Activated CD8-positive, alpha-beta memory T cell treated with anti-CD3 and anti-CD28 coated beads, Interleukin-2, amount 50 U/mL, for 24 hours (primary cell): ENCODE measurements around the gene GNAL.

Source experiments
- DNase-seq: peaks from one replicate; pipeline ENCODE4 v3.0.0-alpha.2; 2020; ENCODE audit errors: extremely low read depth

The GNAL gene

DNA sequence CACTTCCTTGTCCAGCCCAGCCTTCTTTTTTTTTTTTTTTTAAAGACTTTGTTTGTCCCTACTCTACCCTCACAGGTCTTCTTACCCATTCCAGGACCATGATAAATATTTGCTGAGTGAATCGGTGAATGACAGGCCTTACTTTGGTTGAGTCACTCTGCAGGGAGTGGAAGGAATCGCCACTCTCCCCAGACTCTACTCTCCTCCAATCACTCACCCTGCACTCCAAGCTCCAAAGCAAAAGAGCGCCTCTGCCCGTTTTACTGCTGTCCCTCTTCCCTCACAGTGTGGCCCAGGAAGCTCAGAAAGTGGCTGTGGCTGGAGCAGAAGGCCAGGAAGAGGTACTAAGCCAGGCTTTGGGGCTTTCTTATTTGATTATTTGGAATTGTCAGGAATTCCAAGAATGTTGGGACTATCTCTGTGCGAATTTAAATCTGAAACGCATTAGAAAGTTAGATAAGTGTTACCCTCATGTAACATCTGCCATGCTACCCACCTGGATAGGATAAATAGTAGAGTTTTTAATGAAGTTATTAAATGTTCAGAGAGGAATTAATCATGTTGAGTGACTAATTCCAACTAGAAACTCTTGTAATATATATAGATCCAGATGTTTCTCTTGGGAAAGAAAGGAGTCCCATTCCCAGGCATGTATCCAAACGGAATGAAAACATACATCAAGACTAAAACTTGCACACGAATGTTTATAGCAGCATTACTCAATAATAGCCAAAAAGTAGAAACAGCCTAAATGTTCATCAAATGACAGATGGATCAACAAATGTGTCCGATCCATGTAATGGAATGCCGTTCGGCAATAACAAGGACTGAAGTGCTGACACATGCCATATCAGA, 119.2 kb downstream of the GNAL start:
- no peak for DNase-seq

- no peak for DNase-seq
Observed at GRCh38 chr18:11809895-11810294, 120.8 kb downstream of the GNAL start.

- DNase-seq = no peak
Observed at GRCh38 chr18:11810379-11810778, 121.3 kb downstream of the GNAL start.

GRCh38 chr18:11811009-11811408, 121.9 kb downstream of the GNAL start:
- DNase-seq = no peak

GRCh38 chr18:11817229-11817628, 128.2 kb downstream of the GNAL start:
- no peak for DNase-seq

DNA sequence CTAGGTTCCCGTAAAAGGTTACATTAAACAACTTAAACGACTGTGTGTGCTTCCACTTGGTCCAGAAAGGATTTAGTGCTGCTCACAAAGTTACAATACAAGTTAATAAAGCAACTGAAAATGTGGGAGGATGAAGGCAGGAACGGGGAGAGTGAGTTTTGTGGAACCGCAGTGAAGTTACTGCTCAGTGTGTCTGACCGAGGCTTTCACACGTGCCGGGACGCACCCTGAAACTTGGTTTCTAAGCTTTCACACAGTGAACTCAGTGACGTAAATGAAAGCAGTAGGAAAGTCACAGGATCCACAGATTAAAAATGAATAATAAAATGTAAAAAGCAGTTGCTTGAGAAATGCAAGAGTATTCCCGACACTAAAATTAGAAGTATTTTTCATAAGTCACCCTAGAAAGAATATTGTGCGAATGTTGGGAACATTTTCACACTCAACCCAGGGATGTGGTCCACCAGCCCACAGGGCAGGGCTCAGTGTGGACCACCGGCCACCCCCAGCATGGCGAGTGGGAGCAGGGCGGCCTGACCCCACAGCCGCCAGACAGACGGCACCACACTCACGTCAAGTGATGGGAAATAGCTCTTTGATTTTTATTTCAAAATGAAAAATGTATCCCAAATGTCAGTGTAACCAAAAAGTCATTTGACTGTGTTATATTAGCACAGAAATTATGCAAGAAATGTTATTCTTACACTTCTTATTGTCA, 129.6 kb downstream of the GNAL start:
- DNase-seq = no peak

GRCh38 chr18:11819938-11820337, 130.9 kb downstream of the GNAL start:
- no peak for DNase-seq

DNA sequence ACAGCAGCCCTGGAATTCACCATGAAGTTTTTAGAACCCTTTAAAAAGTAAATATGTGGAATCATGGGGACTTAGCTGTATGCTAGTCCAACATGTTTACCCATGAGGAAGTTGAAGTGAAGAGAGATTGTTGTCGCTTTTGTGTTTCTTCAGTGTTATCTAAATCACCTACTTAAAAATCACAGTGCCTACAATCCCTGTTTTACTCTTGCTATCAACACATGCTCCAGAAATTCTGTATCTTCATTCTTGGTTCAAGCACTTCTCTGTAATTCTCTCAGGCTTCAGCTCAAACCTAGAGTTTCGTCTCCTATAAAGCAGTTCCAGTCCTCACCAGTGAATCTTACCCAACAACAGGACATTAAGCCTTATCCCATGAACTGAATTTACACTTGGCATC, 131.6 kb downstream of the GNAL start:
- DNase-seq = no peak

- DNase-seq = no peak
Observed at GRCh38 chr18:11821208-11821607, 132.1 kb downstream of the GNAL start.

DNA sequence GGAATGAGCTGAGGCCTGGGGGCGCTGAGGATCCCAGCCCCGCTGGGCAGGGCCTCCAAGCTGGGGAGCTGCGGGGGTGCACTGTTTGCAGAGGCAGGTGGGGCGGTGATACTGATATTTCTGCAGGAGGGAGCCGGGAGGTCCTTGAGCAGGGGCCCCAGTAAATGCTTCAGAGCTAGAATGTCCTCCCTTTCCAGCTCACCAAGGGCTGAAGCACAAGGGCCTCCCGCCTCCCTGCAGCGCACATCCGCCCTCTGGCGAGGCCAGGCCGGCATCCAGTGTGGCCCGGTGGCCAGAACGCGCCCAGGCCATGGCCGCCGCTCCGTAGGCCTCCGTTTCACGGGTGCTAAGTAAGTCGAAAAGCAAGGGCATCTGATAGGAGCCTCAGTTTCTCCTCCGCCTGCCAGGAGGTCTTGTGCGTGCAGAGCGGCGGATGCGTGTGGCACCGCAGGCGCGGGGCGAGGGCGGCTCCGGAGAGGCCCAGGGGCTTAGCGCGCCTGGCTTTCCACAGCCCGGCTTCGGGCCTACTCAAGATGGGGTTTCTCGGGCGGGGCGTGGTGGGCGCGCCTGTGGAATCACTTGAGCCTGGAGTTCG, 132.7 kb downstream of the GNAL start:
- no peak for DNase-seq

DNA sequence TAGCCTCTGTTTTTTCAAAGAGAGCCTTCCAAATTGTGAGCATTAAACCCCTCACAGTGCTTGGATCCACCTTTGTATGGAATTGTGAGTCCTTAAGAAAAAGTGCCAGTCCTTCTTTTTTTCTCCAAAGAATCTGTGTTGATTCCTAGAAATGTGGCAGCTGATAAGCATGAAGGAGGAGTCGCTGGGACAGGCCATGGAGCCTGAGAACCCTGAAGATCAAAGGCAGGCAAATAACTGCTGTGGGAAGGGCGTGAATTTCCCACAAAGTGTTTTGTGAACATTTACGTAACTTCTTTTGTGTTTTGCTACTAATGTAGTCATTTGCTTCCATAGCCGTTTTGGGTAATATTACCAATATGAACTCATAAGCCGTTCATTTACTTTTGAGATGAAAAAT, 134.5 kb downstream of the GNAL start:
- DNase-seq = no peak

GRCh38 chr18:11826836-11827235, 137.8 kb downstream of the GNAL start:
- no peak for DNase-seq

GRCh38 chr18:11828786-11829432, 139.8 kb downstream of the GNAL start:
- DNase-seq = no peak

GRCh38 chr18:11830585-11830984, 141.5 kb downstream of the GNAL start:
- no peak for DNase-seq

DNA sequence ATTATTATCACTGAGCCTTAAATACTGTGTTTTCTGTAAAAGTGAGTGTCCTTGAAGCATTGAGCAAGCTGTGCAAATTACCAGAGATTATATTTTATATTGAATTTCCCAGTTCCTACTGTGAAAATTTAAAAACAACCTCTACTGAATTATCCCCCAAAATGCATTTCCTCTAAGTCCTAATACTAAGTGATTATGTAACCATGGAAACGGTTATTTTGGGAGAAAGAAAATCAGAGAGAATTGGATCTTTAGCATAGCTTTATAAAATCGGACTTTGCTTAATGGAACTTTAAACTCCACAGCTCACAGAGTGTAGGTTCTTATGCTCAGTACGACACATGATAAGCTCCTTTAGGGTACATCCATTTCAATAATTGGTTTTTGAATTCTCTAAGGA, 142.9 kb downstream of the GNAL start:
- no peak for DNase-seq

DNA sequence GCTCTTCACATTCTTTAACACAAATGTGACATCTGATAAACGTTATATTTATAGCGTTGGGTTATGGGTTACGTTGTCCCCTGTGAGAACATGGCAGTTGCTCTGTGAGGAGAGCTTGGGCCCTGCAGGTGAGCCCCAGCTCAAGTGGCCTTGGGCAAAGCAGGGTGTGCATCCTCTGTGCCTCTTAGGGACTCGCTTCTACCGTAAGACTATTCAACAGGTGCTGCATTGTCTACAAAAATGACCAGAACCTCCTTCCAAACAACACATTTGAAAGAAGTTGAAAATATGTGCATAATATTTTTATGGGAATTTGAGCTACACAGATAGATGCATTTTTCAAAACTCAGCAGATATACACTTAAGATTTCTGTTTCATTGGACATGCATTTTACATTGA, 145.7 kb downstream of the GNAL start:
- DNase-seq = no peak

- no peak for DNase-seq
Observed at GRCh38 chr18:11839556-11839955, 150.5 kb downstream of the GNAL start.

DNA sequence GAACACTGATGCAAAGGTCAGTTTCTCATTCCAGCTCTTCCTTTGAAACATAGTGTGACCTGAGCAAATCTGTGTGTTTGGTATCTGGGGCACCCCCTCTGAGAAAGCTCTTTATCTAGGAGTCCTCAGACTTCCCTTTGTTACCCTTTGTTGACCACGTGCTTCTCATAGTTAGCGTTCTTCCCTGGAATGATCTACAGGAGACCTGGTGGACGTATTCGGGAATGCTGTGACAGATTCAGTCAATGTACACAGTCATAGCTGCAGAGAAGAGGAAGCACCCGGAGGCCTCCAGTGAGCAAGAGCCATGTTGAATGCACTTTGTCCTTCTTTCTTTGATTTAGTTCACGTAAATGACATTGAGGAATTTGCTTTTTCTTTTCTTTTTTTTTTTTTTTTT, 151.4 kb downstream of the GNAL start:
- no peak for DNase-seq

DNA sequence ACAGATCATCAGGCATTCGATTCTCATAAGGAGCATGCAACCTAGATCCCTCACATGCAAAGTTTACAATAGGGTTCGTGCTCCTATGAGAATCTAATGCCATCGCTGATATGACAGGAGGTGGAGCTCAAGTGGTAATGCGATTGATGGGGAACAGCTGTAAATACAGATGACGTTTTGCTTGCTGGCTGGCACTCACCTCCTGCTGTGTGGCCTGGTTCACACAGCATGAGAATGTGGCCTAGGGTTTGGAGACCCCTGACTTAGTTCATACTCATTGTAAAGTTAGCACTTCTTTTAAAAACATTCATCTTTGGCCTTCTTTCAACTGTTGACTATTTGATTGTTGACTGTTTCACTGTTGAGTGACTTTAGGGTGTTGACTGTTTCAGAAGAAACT, 153.5 kb downstream of the GNAL start:
- no peak for DNase-seq

DNA sequence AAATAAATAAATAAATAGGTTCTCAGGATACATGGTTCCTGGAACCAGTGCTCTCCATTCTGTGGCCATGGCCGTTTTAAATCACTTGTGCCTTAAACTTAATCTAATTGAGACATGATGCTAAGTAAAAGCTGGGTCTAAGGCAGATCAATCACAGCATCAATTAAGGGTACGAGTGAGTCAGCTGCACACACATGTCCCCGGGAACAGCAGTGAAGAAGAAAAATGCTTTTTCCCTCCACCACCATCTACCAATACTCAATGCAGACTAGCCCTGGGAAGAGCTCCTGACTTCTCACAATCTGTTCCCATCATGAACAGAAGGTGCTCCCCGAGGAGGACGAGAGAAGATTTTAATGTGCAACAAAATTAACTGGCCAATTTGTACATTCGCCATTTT, 155.4 kb downstream of the GNAL start:
- no peak for DNase-seq

DNA sequence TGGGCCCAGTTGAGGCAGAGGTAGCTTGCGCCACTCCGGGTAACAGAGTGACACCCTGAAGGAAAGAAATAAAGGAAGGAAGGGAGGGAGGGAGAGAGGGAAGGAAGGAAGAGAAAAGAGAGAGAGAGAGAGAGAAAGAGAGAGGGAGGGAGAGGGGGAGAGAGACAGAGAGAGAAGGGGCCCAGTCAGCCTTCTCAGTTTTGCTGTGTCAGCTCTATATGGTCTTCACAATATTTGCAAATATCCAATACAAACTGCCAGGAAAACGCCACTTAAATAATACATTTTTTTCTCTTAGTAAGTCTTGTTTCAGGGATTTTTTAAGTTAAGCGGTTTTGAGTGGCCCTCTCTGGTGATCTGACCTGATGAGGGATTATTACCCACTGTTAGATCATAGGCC, 156.6 kb downstream of the GNAL start:
- DNase-seq = no peak

DNA sequence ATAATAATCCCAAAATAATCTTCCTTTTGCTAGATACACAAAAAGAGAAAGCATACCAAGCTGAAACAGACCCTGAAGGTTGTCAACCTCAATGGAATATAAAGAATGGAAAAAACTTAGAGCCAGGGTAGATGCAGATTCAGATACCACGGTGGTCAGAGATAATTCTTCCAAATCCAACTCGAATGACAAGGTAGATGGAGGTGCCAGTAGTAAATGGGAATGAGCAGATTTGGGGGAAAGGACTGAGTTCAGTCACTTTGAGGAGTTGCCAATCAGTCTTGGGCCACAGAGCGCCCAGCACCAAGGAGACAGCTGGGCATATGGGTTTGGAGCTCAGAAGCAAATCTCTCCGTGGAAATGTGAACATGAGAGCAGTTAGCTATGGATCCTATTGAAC, 158.7 kb downstream of the GNAL start:
- no peak for DNase-seq
